Mesendoderm (in vitro differentiated cells): ENCODE data around the gene C10orf143.

Experiments used
- DNase-seq: peaks from one replicate; pipeline ENCODE4 v3.0.0; 2013
- H2AK5ac ChIP-seq: 2 replicates; pipeline ENCODE4 v1.6.1; 2013; ENCODE audit warnings: low read length, inconsistent platforms
- H2BK120ac ChIP-seq: 2 replicates; pipeline ENCODE4 v1.6.1; 2013; ENCODE audit warnings: low read depth, mild to moderate bottlenecking, low read length, moderate library complexity, mixed read lengths
- H2BK15ac ChIP-seq: replicated peaks from 2 replicates; pipeline ENCODE4 v1.6.1; 2013; ENCODE audit warnings: low read depth, mild to moderate bottlenecking, moderate library complexity
- H2BK5ac ChIP-seq: 2 replicates; pipeline ENCODE4 v1.6.1; 2013; ENCODE audit warnings: low read length, inconsistent platforms
- H3K18ac ChIP-seq: 2 replicates; pipeline ENCODE4 v1.6.1; 2013; ENCODE audit warnings: mild to moderate bottlenecking, low read length, mixed read lengths
- H3K23ac ChIP-seq: one replicate; pipeline ENCODE4 v1.6.1; 2013; ENCODE audit warnings: low read length
- H3K27ac ChIP-seq: 2 replicates; pipeline ENCODE4 v1.5.1; 2013; ENCODE audit warnings: low read depth, mild to moderate bottlenecking, inconsistent platforms, low read length, moderate library complexity
- H3K27me3 ChIP-seq: 2 replicates; pipeline ENCODE4 v1.6.1; 2013; ENCODE audit warnings: low read length, control low read depth, mild to moderate bottlenecking, inconsistent platforms; ENCODE audit not compliant: insufficient read depth, poor library complexity
- H3K36me3 ChIP-seq: 2 replicates; pipeline ENCODE4 v1.6.1; 2013; ENCODE audit warnings: low read length, inconsistent platforms; ENCODE audit not compliant: control insufficient read depth, insufficient read depth
- H3K4ac ChIP-seq: one replicate; pipeline ENCODE4 v1.6.1; 2013; ENCODE audit warnings: low read depth, mild to moderate bottlenecking, low read length, moderate library complexity
- H3K4me1 ChIP-seq: 2 replicates; pipeline ENCODE4 v1.6.1; 2013; ENCODE audit warnings: low read depth, low read length, inconsistent platforms; ENCODE audit not compliant: control insufficient read depth
- H3K4me2 ChIP-seq: 2 replicates; pipeline ENCODE4 v1.6.1; 2013; ENCODE audit warnings: low read length
- H3K4me3 ChIP-seq: 2 replicates; pipeline ENCODE4 v1.5.1; 2013; ENCODE audit warnings: mild to moderate bottlenecking, low read length
- H3K56ac ChIP-seq: one replicate; pipeline ENCODE4 v1.6.1; 2013; ENCODE audit warnings: low read length
- H3K79me1 ChIP-seq: 2 replicates; pipeline ENCODE4 v1.6.1; 2013; ENCODE audit warnings: low read length, inconsistent platforms
- H3K79me2 ChIP-seq: 2 replicates; pipeline ENCODE4 v1.6.1; 2013; ENCODE audit warnings: mild to moderate bottlenecking, low read length; ENCODE audit not compliant: control insufficient read depth, insufficient read depth
- H3K9ac ChIP-seq: 2 replicates; pipeline ENCODE4 v1.6.1; 2013; ENCODE audit warnings: low read length, inconsistent platforms
- H4K5ac ChIP-seq: one replicate; pipeline ENCODE4 v1.6.1; 2013; ENCODE audit warnings: low read length
- H4K8ac ChIP-seq: one replicate; pipeline ENCODE4 v1.6.1; 2013; ENCODE audit warnings: low read depth, mild to moderate bottlenecking, control low read depth, low read length, moderate library complexity
- WGBS: extraction: QIAGEN DNeasy Blood & Tissue Kit; methylation state at CpG from one replicate; pipeline ENCODE4 v1.1.7; 2013; ENCODE audit warnings: low lambda C conversion rate, missing lambda C conversion rate; ENCODE audit not compliant: insufficient coverage; ENCODE audit errors: extremely low coverage; 5-methylcytosine and 5-hydroxymethylcytosine counted together

Gene C10orf143

GRCh38 chr10:130038611-130039109 lies 72.0 kb downstream of the C10orf143 start:
- H3K4me2 ChIP-seq, result no peak overlapping the region
- H3K4ac ChIP-seq, result no peak overlapping the region
- WGBS, result no CpG with 5 or more reads among the region's 8 CpGs
- H3K56ac ChIP-seq, result no peak overlapping the region
- H3K27ac ChIP-seq, result no peak overlapping the region
- no peak overlapping the region for H4K8ac ChIP-seq
- H3K4me1 ChIP-seq, result no peaks in the 10 kb centered on the region
- H3K27me3 ChIP-seq, result no peaks in the 10 kb centered on the region
- H3K23ac ChIP-seq, result no peak overlapping the region
- no peak overlapping the region for H2BK15ac ChIP-seq
- H3K9ac ChIP-seq, result no peak overlapping the region
- H3K18ac ChIP-seq, result no peak overlapping the region
- no peak overlapping the region for H2AK5ac ChIP-seq
- no peaks in the 10 kb centered on the region for H3K36me3 ChIP-seq
- DNase-seq, result no peak
- H3K79me1 ChIP-seq, result no peaks in the 10 kb centered on the region
- H2BK120ac ChIP-seq, result no peak overlapping the region
- H3K79me2 ChIP-seq, result no peaks in the 10 kb centered on the region
- H4K5ac ChIP-seq, result no peak overlapping the region
- H3K4me3 ChIP-seq, result no peak overlapping the region
- H2BK5ac ChIP-seq, result no peak overlapping the region

GRCh38 chr10:130038019-130038555 lies 72.5 kb downstream of the C10orf143 start:
- H3K23ac ChIP-seq, result no peak overlapping the region
- no peak overlapping the region for H4K5ac ChIP-seq
- no peak overlapping the region for H2BK15ac ChIP-seq
- H3K4ac ChIP-seq, result no peak overlapping the region
- H3K79me2 ChIP-seq, result no peaks in the 10 kb centered on the region
- no peak overlapping the region for H3K4me3 ChIP-seq
- no peaks in the 10 kb centered on the region for H3K27me3 ChIP-seq
- H3K18ac ChIP-seq, result no peak overlapping the region
- DNase-seq, result no peak
- no peak overlapping the region for H3K9ac ChIP-seq
- no peak overlapping the region for H2BK5ac ChIP-seq
- no peaks in the 10 kb centered on the region for H3K79me1 ChIP-seq
- H2BK120ac ChIP-seq, result no peak overlapping the region
- no peak overlapping the region for H3K27ac ChIP-seq
- no peak overlapping the region for H3K4me2 ChIP-seq
- WGBS, result no CpG with 5 or more reads among the region's 8 CpGs
- H3K4me1 ChIP-seq, result no peaks in the 10 kb centered on the region
- H4K8ac ChIP-seq, result no peak overlapping the region
- no peak overlapping the region for H2AK5ac ChIP-seq
- H3K36me3 ChIP-seq, result no peaks in the 10 kb centered on the region
- H3K56ac ChIP-seq, result no peak overlapping the region

GRCh38 chr10:130037169-130037661 lies 73.4 kb downstream of the C10orf143 start:
- no peak overlapping the region for H3K18ac ChIP-seq
- H4K5ac ChIP-seq, result no peak overlapping the region

GRCh38 chr10:130036296-130037065 lies 74.1 kb downstream of the C10orf143 start:
- Histone ChIP-seq H2BK15ac (no peak overlapping the region), H2BK120ac (no peak overlapping the region), H3K9ac (no peak overlapping the region), H3K79me2 (no peaks in the 10 kb centered on the region), H3K27me3 (no peaks in the 10 kb centered on the region), H3K27ac (no peak overlapping the region), H3K56ac (no peak overlapping the region), H3K23ac (no peak overlapping the region), H2BK5ac (no peak overlapping the region), H3K4me1 (no peaks in the 10 kb centered on the region), H4K8ac (no peak overlapping the region), H3K4me2 (no peak overlapping the region), H2AK5ac (no peak overlapping the region), H4K5ac (no peak overlapping the region), H3K79me1 (no peaks in the 10 kb centered on the region), H3K18ac (no peak overlapping the region), H3K36me3 (no peaks in the 10 kb centered on the region), H3K4ac (no peak overlapping the region), H3K4me3 (no peak overlapping the region)
- no CpG with 5 or more reads among the region's 13 CpGs for WGBS
- DNase-seq, result no peak

More at GRCh38 chr10:130037169-130037661, 73.4 kb downstream of the C10orf143 start:
- Histone ChIP-seq H3K27me3 (no peaks in the 10 kb centered on the region), H3K79me1 (no peaks in the 10 kb centered on the region), H3K4me1 (no peaks in the 10 kb centered on the region), H2BK15ac (no peak overlapping the region), H4K8ac (no peak overlapping the region), H2AK5ac (no peak overlapping the region), H3K56ac (no peak overlapping the region), H3K23ac (no peak overlapping the region), H2BK120ac (no peak overlapping the region), H3K4me2 (no peak overlapping the region), H3K4me3 (no peak overlapping the region), H2BK5ac (no peak overlapping the region), H3K36me3 (no peaks in the 10 kb centered on the region), H3K27ac (no peak overlapping the region), H3K4ac (no peak overlapping the region), H3K79me2 (no peaks in the 10 kb centered on the region), H3K9ac (no peak overlapping the region)
- no CpG with 5 or more reads among the region's 14 CpGs for WGBS
- no peak for DNase-seq

- H3K18ac ChIP-seq, result no peak overlapping the region
- no CpG with 5 or more reads among the region's 4 CpGs for WGBS
Observed at GRCh38 chr10:130029209-130029608, 81.4 kb downstream of the C10orf143 start.

More at GRCh38 chr10:130029209-130029608, 81.4 kb downstream of the C10orf143 start:
- Histone ChIP-seq H3K4ac (no peak overlapping the region), H3K79me1 (no peaks in the 10 kb centered on the region), H3K4me2 (no peak overlapping the region), H3K56ac (no peak overlapping the region), H3K27ac (no peak overlapping the region), H2BK5ac (no peak overlapping the region), H4K8ac (no peak overlapping the region), H3K4me1 (no peaks in the 10 kb centered on the region), H3K23ac (no peak overlapping the region), H3K27me3 (no peaks in the 10 kb centered on the region), H3K36me3 (no peaks in the 10 kb centered on the region), H3K79me2 (no peaks in the 10 kb centered on the region), H2BK120ac (no peak overlapping the region), H4K5ac (no peak overlapping the region), H3K4me3 (no peak overlapping the region), H3K9ac (no peak overlapping the region), H2AK5ac (no peak overlapping the region), H2BK15ac (no peak overlapping the region)
- no peak for DNase-seq
